GM21619 (cell line): ENCODE measurements around the gene ARMC3.
"Not testable (repeated sequence)": the region's sequence is repeated elsewhere in the genome, so short reads cannot be mapped to it uniquely, and the experiment has no call there.

ENCODE experiments used
- ATAC-seq: cut with Tn5 transposase; IDR thresholded peaks from one replicate; pipeline ENCODE4 v1.9.1; 2021; ENCODE audit not compliant: unreplicated experiment

Gene ARMC3

GRCh38 chr10:22929053-22929452 lies 1.2 kb downstream of the ARMC3 start:
- not testable (repeated sequence) for ATAC-seq

GRCh38 chr10:22931948-22932347 lies 4.1 kb downstream of the ARMC3 start:
- peak; percentile 76 for ATAC-seq

GRCh38 chr10:22932626-22933370 lies 4.9 kb downstream of the ARMC3 start:
- ATAC-seq, result no peak

GRCh38 chr10:22934726-22935125 lies 6.9 kb downstream of the ARMC3 start:
- ATAC-seq, result no peak

- no peak for ATAC-seq
Observed at GRCh38 chr10:22942437-22942836, 14.6 kb downstream of the ARMC3 start.

GRCh38 chr10:22945934-22946673 lies 18.3 kb downstream of the ARMC3 start:
- ATAC-seq, result peak; percentile 87

- ATAC-seq, result no peak
Observed at GRCh38 chr10:22954970-22955369, 27.1 kb downstream of the ARMC3 start.

GRCh38 chr10:22958338-22958737 lies 30.5 kb downstream of the ARMC3 start:
- ATAC-seq, result no peak

- ATAC-seq, result no peak
Observed at GRCh38 chr10:22959292-22959691, 31.4 kb downstream of the ARMC3 start.

GRCh38 chr10:22959950-22960349 lies 32.1 kb downstream of the ARMC3 start:
- no peak for ATAC-seq

GRCh38 chr10:22962817-22963216 lies 35.0 kb downstream of the ARMC3 start:
- no peak for ATAC-seq

- ATAC-seq, result no peak
Observed at GRCh38 chr10:22969704-22970103, 41.9 kb downstream of the ARMC3 start.

DNA sequence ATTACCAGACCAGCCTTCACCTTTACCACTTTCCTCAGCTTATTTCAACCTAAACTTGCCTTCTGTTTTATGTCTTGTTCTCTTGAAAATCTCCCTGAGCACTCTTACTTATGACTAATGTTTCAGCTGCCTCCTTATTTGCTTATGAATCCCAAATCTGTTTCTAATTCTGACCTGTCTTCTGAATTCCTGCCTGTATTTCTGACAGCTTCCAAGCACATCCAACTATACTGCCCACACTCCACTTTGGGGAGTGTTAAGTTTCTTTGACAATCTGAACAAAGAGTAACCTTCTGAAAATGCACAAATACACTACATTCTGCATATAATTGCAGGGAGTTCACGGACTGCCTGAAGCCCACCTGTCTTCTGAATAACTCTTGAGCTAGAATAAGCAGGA lies 48.7 kb downstream of the ARMC3 start:
- no peak for ATAC-seq

- ATAC-seq, result no peak
Observed at GRCh38 chr10:22977751-22978150, 49.9 kb downstream of the ARMC3 start.

DNA sequence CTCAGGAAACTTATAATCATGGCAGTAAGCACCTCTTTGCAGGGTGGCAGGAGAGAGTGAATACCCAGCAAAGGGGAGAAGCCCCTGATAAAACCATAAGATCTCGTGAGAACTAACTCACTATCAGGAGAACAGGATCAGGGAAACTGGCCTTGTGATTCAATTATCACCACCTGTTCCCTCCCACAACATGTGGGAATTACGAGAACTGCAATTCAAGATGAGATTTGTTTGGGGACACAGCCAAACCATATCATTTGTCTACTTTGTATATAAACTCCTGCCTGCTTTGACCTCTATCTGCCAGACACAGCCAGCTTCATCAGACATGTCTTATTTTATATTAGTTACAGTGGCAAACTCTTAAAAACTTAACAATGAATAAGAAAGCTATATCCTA lies 50.4 kb downstream of the ARMC3 start:
- no peak for ATAC-seq

DNA sequence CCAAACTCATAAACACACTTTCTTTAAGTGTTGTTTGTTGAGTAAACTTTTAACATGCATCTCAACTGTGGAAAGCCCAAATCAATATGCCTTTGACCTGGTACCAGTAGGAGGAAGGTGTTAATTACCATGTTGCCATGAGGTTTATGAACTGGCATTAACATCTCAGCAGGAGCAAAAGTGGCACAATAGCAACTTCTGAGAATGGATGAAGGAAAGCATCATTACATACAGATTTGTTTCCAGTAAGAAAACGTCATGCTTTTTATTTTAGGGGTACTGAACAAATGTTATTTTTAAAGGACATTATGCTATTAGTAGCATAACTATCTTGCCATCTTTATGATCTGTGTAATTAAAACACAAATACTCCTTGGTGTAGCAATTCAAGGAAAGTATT lies 51.1 kb downstream of the ARMC3 start:
- ATAC-seq, result no peak

DNA sequence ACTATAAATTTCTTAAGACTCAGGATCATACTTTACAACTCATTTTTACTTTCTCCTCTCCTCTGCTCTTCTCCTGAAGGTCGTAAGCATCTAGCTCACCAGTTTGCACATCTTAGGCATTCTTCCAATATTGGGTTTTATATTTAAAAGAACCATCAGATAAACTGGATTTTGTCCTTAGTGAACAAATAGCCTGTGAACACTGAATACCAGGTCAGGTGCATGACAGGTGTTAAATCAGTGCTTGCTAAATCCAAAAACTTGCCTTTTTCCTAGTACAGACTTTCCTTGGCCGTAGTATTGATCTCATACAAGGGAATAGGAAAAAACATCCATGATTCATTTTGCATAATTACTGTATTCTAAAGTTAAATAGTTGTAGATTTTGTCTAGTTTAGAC lies 53.0 kb downstream of the ARMC3 start:
- no peak for ATAC-seq

GRCh38 chr10:22984066-22984465 lies 56.2 kb downstream of the ARMC3 start:
- no peak for ATAC-seq

GRCh38 chr10:22986771-22987542 lies 59.1 kb downstream of the ARMC3 start:
- ATAC-seq, result no peak

- peak; percentile 60 for ATAC-seq
Observed at GRCh38 chr10:22988581-22989360, 60.9 kb downstream of the ARMC3 start.

- ATAC-seq, result no peak
Observed at GRCh38 chr10:22990443-22990842, 62.6 kb downstream of the ARMC3 start.
